Stimulated activated memory B cell treated with anti-CD40 and anti-IgM and Interleukin-4, amounts not matched to agents 10 μg/mL and 1 μg/mL and 100 μg/mL, for 72 hours (primary cell): ENCODE results near the gene C1orf167.
A peak's percentile ranks its signal among the peaks of the same experiment; 100 is the strongest.

ENCODE experiments used
- ATAC-seq: fragments of 150-1000 bp; cut with Tn5 transposase; 2 replicates; pipeline ENCODE4 v1.10.0; 2021
- H3K27ac Mint-ChIP-seq: one replicate; pipeline ENCODE4 v1.8.0; 2022; ENCODE audit warnings: mild to moderate bottlenecking, mixed read lengths
- H3K27me3 Mint-ChIP-seq: one replicate; pipeline ENCODE4 v1.8.0; 2022; ENCODE audit warnings: mixed read lengths
- H3K36me3 Mint-ChIP-seq: one replicate; pipeline ENCODE4 v1.8.0; 2022; ENCODE audit warnings: mixed read lengths
- H3K4me1 Mint-ChIP-seq: one replicate; pipeline ENCODE4 v1.8.0; 2022; ENCODE audit warnings: mixed read lengths
- H3K4me3 Mint-ChIP-seq: one replicate; pipeline ENCODE4 v1.8.0; 2022; ENCODE audit warnings: mild to moderate bottlenecking, moderate library complexity, mixed read lengths
- H3K9me3 Mint-ChIP-seq: one replicate; pipeline ENCODE4 v1.8.0; 2022; ENCODE audit warnings: mixed read lengths

Gene C1orf167

DNA sequence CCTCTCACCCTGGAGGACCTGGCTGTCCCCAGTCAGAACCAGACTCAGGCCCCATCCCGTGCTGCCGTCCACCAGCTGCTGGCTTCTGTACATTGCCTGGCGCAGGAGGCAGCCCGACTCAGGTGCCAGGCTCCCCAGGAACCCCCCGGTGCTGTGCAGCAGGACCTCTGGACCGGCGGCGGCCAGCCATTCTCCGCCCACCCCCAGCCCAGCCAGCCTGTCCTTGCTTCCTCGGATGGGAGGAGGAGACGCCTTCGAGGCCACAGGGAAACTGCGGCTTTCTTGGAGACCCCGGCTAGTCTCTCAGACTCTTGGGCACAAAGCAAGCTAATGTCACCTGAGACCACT is 4.4 kb downstream of the C1orf167 start:
- peaks cover 39% of the 10 kb centered on the region for H3K27me3 Mint-ChIP-seq
- no peaks in the 10 kb centered on the region for H3K9me3 Mint-ChIP-seq
- no peak overlapping the region for H3K4me3 Mint-ChIP-seq
- no peak overlapping the region for H3K27ac Mint-ChIP-seq
- H3K36me3 Mint-ChIP-seq, result no peaks in the 10 kb centered on the region
- no peaks in the 10 kb centered on the region for H3K4me1 Mint-ChIP-seq
- ATAC-seq, result no peak

DNA sequence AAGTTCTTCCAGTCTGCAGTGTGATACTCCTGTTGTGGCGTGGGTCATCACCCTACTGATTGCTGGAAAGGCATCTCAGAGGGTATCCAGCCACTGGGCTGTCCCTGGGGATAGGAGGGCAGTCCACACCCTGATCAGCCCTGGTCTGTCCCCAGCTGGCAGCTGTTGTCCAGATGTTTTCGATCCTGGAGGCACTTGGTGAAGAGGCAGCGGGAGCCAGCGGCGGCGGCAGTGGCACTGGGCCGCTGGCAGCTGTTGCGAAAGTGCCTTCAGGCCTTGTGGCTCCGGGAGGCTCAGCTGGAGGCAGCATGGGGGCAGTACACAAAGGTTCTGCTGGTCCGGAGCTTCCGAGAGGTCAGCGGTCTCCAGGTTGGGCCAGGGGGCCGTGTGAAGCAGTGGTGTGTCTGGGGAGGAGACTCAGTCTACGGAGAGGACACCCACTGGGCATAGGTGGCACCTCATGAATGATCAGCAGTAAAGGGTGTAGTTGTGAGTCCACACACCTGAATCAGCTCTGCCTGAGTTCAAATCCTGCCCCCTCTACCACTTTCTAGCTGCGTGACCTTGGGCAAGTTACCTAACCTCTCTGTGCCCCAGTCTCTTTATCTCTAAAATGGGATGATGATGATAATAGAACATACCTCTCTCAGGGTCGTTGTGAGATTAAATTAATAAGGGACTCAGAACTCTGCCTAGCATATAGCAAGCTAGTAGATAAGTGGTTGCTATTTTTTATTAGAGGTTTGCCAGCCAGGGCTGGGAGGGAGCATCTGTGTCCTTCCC is 6.1 kb downstream of the C1orf167 start:
- no peaks in the 10 kb centered on the region for H3K36me3 Mint-ChIP-seq
- H3K4me1 Mint-ChIP-seq, result peaks cover 7% of the 10 kb centered on the region
- ATAC-seq, result no peak
- H3K4me3 Mint-ChIP-seq, result no peak overlapping the region
- H3K9me3 Mint-ChIP-seq, result no peaks in the 10 kb centered on the region
- H3K27me3 Mint-ChIP-seq, result peaks cover 22% of the 10 kb centered on the region
- H3K27ac Mint-ChIP-seq, result no peak overlapping the region

DNA sequence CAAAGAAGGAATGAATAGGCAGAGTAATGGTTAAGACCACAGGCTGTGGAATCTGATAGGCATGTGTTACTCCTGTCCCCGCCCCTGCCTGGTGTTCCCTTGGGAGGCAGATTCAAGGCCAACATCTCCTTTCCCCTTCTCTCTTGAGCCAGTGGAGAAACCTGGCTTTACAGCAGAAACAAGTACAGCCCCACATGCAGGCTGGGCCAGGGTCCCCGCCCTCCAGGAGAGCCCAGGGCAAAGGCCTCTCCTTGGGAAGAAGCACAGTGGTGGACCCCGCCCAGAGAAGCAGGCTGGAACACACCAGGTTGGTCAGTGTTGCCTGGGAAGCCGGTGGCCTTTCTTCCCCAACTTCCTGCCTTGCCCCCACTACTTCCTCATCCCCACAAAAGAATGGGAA is 6.8 kb downstream of the C1orf167 start:
- Mint-ChIP-seq H3K4me1 (peaks cover 7% of the 10 kb centered on the region), H3K27ac (no peak overlapping the region), H3K4me3 (no peak overlapping the region), H3K36me3 (no peaks in the 10 kb centered on the region), H3K9me3 (no peaks in the 10 kb centered on the region), H3K27me3 (peaks cover 15% of the 10 kb centered on the region)
- ATAC-seq, result no peak

GRCh38 chr1:11769274-11769673 is 7.3 kb downstream of the C1orf167 start:
- no peak for ATAC-seq
- Mint-ChIP-seq H3K4me1 (peaks cover 7% of the 10 kb centered on the region), H3K9me3 (no peaks in the 10 kb centered on the region), H3K36me3 (no peaks in the 10 kb centered on the region), H3K27me3 (peaks cover 10% of the 10 kb centered on the region), H3K4me3 (no peak overlapping the region), H3K27ac (no peak overlapping the region)

GRCh38 chr1:11770011-11770410 is 8.0 kb downstream of the C1orf167 start:
- Mint-ChIP-seq H3K27ac (no peak overlapping the region), H3K4me3 (no peak overlapping the region), H3K4me1 (peaks cover 7% of the 10 kb centered on the region), H3K27me3 (peaks cover 9% of the 10 kb centered on the region), H3K36me3 (no peaks in the 10 kb centered on the region), H3K9me3 (no peaks in the 10 kb centered on the region)
- ATAC-seq, result no peak

DNA sequence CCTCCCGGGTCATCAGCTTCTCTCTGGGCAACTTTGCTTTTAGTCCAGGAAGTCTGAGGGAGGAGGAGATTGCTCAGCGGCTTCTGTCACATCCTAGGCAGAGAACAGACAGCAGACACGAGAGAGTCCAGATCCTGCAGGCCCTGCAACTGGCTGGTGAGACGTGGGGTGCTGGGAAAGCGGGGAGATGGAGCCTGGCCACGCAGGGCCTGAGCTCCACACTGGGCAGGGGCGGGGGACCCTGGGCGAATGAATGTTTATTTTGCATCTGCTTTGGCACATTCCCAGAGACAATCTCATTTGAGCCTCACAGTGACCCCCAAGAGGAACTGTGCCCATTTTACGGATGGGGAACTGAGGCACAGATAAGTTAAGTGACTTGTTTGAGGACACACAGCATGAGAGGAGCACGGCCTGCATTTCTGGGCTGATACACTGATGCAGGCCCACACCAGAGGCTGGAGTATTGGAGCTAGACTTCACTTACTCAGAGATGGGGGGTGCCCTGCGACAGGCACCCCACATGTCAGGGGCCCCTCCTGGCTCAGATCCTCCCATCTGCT is 9.6 kb downstream of the C1orf167 start:
- H3K27me3 Mint-ChIP-seq, result no peaks in the 10 kb centered on the region

GRCh38 chr1:11772458-11772857 is 10.5 kb downstream of the C1orf167 start:
- Mint-ChIP-seq H3K9me3 (no peaks in the 10 kb centered on the region), H3K27ac (peak overlapping the region; percentile 32), H3K27me3 (no peaks in the 10 kb centered on the region), H3K4me3 (no peak overlapping the region), H3K36me3 (no peaks in the 10 kb centered on the region), H3K4me1 (peaks cover 7% of the 10 kb centered on the region)
- ATAC-seq, result no peak

More for the DNA sequence above, 9.6 kb downstream of the C1orf167 start:
- Mint-ChIP-seq H3K27ac (no peak overlapping the region), H3K4me3 (no peak overlapping the region), H3K4me1 (peaks cover 7% of the 10 kb centered on the region), H3K36me3 (no peaks in the 10 kb centered on the region), H3K9me3 (no peaks in the 10 kb centered on the region)
- ATAC-seq, result no peak

DNA sequence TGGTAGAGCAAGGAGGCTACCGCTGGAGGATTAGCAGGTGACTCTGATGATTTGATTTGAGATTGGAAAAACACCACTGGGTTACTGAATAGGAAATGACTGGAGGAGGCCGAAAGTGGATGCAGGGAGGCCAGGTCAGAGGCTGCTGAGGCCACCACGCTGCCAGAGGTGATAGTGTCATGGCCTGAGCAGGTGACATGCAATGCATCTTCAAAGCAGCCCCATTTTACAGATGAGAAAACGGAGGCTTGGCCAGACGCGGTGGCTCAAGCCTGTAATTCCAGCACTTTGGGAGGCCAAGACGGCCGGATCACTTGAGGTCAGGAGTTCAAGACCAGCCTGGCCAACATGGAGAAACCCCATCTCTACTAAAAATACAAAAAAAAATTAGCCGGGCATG is 12.8 kb downstream of the C1orf167 start:
- H3K4me1 Mint-ChIP-seq, result peaks cover 7% of the 10 kb centered on the region
- ATAC-seq, result no peak
- H3K27ac Mint-ChIP-seq, result no peak overlapping the region
- no peaks in the 10 kb centered on the region for H3K27me3 Mint-ChIP-seq
- H3K9me3 Mint-ChIP-seq, result no peaks in the 10 kb centered on the region
- H3K36me3 Mint-ChIP-seq, result no peaks in the 10 kb centered on the region
- no peak overlapping the region for H3K4me3 Mint-ChIP-seq

GRCh38 chr1:11777658-11778322 is 15.8 kb downstream of the C1orf167 start:
- Mint-ChIP-seq H3K9me3 (no peaks in the 10 kb centered on the region), H3K4me3 (no peak overlapping the region), H3K4me1 (no peaks in the 10 kb centered on the region), H3K36me3 (no peaks in the 10 kb centered on the region), H3K27me3 (no peaks in the 10 kb centered on the region), H3K27ac (no peak overlapping the region)
- ATAC-seq, result no peak

GRCh38 chr1:11778336-11778735 is 16.3 kb downstream of the C1orf167 start:
- Mint-ChIP-seq H3K27ac (no peak overlapping the region), H3K4me1 (no peaks in the 10 kb centered on the region)

DNA sequence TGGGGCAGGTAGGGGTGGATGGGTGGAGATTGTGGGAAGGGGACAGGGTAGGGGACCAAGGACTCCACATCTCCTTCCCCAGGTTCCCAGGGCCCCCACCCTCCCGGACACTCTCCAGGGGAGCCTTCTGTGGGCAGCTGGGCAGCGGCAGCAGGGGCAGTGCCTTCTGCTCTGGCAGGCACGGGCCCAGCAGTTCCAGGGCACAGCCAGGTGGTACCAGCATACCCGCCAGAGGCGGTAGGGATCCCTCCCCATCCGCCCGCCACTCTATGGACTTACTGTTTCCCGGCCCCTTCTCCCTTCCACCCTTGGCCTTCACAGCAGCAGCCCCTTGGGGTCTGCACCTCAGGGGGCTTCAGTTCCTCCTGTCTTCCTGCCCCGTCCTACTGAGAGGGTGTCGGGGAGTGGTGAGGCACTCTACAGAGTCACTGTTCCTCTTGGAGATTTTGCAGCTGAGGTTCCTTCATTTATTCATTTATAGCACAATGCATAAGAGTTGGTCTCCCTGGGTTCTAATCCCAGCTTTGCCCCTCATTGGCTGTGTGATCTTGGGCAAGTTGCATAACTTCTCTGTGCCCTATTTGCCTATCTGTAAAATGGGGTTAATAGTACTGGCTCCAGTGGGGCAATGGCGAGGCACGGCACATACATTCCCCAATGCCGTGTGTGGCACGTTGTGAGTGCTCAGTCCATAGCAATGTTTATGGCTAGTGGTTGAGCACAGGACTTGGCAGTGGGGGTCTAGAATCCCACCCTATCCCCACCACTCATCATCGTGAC is 17.0 kb downstream of the C1orf167 start:
- Mint-ChIP-seq H3K27me3 (no peaks in the 10 kb centered on the region), H3K4me1 (no peaks in the 10 kb centered on the region), H3K27ac (no peak overlapping the region), H3K9me3 (no peaks in the 10 kb centered on the region), H3K4me3 (no peak overlapping the region), H3K36me3 (no peaks in the 10 kb centered on the region)
- ATAC-seq, result no peak

More at GRCh38 chr1:11778336-11778735, 16.3 kb downstream of the C1orf167 start:
- Mint-ChIP-seq H3K27me3 (no peaks in the 10 kb centered on the region), H3K9me3 (no peaks in the 10 kb centered on the region), H3K36me3 (no peaks in the 10 kb centered on the region), H3K4me3 (no peak overlapping the region)
- ATAC-seq, result no peak

- H3K9me3 Mint-ChIP-seq, result no peaks in the 10 kb centered on the region
- no peaks in the 10 kb centered on the region for H3K27me3 Mint-ChIP-seq
- ATAC-seq, result no peak
- no peak overlapping the region for H3K27ac Mint-ChIP-seq
- H3K4me3 Mint-ChIP-seq, result no peak overlapping the region
- H3K36me3 Mint-ChIP-seq, result no peaks in the 10 kb centered on the region
- H3K4me1 Mint-ChIP-seq, result peaks cover 4% of the 10 kb centered on the region
These were observed 17.9 kb downstream of the C1orf167 start for GRCh38 chr1:11779715-11780379.

GRCh38 chr1:11780380-11781147 is 18.6 kb downstream of the C1orf167 start:
- no peak for ATAC-seq

GRCh38 chr1:11781297-11781696 is 19.3 kb downstream of the C1orf167 start:
- ATAC-seq, result no peak
- Mint-ChIP-seq H3K9me3 (no peaks in the 10 kb centered on the region), H3K36me3 (no peaks in the 10 kb centered on the region), H3K27ac (no peak overlapping the region), H3K27me3 (no peaks in the 10 kb centered on the region), H3K4me3 (no peak overlapping the region), H3K4me1 (peaks cover 14% of the 10 kb centered on the region)

More at GRCh38 chr1:11780380-11781147, 18.6 kb downstream of the C1orf167 start:
- Mint-ChIP-seq H3K4me3 (no peak overlapping the region), H3K36me3 (no peaks in the 10 kb centered on the region), H3K27me3 (no peaks in the 10 kb centered on the region), H3K4me1 (peaks cover 11% of the 10 kb centered on the region), H3K27ac (no peak overlapping the region), H3K9me3 (no peaks in the 10 kb centered on the region)
